K562 (cell line): ENCODE measurements around the gene ANKMY2.

Source experiments
- BRD4 ChIP-seq: fragments of 200-600 bp; sonication (generic); IDR thresholded peaks from 2 replicates; pipeline ENCODE4 v1.6.1; 2017; ENCODE audit warnings: inconsistent platforms
- CEBPB ChIP-seq: fragments of 450-650 bp; IDR thresholded peaks from 2 replicates; pipeline ENCODE4 v1.6.1; 2016; ENCODE audit warnings: missing genetic modification characterization, missing compliant biosample characterization
- DACH1 ChIP-seq: fragments of 450-650 bp; IDR thresholded peaks from 2 replicates; pipeline ENCODE4 v1.6.1; 2018; ENCODE audit not compliant: partially characterized antibody
- DIDO1 ChIP-seq: fragments of 450-650 bp; IDR thresholded peaks from 2 replicates; pipeline ENCODE4 v1.6.1; 2016; ENCODE audit warnings: low read depth, missing biosample characterization, missing genetic modification characterization
- EZH2 ChIP-seq: IDR thresholded peaks from 2 replicates; pipeline ENCODE4 v1.6.1; 2012; ENCODE audit warnings: low read depth, mild to moderate bottlenecking, inconsistent platforms, low read length, borderline replicate concordance
- MYNN ChIP-seq, 2 experiments: sonication (generic); formaldehyde crosslinking in 1 of 2; IDR thresholded peaks; 2 replicates each; pipeline versions ENCODE4 v1.5.0 to v1.6.1; 2016 to 2020; ENCODE audit warnings: antibody characterized with exemption in 1 of 2, missing genetic modification reagents in 1 of 2
- NR3C1 ChIP-seq: sonication (generic); formaldehyde crosslinking; IDR thresholded peaks from 2 replicates; pipeline ENCODE4 v1.8.1; 2022; ENCODE audit warnings: missing genetic modification reagents
- POLR2A ChIP-seq: fragments of 450-650 bp; conservative IDR thresholded peaks from 2 replicates; pipeline ENCODE4 v1.6.1; 2016
- POLR2AphosphoS5 ChIP-seq: IDR thresholded peaks from 2 replicates; pipeline ENCODE4 v1.6.1; 2011; ENCODE audit warnings: mild to moderate bottlenecking, low read depth, low read length, moderate library complexity; ENCODE audit not compliant: control insufficient read depth, insufficient read depth
- SMARCA5 ChIP-seq: fragments of 450-650 bp; IDR thresholded peaks from 2 replicates; pipeline ENCODE4 v1.6.1; 2016
- SRSF1 ChIP-seq: fragments of 200-400 bp; formaldehyde crosslinking; IDR thresholded peaks from 2 replicates; pipeline ENCODE4 v1.6.1; 2017; ENCODE audit warnings: mild to moderate bottlenecking, low read depth, low read length, moderate library complexity
- TF ChIP-seq, protein P1 (sequence below), 3 experiments: IDR thresholded peaks in 2 of 3; conservative IDR thresholded peaks in 1 of 3; 2 replicates each; pipeline ENCODE4 v1.5.1; 2011 to 2012; ENCODE audit warnings: low read length in 3 of 3, mild to moderate bottlenecking in 3 of 3, control low read depth in 2 of 3, improper control_type of control experiment in 1 of 3, inconsistent platforms in 1 of 3, low read depth in 1 of 3, mixed read lengths in 1 of 3, moderate library complexity in 1 of 3; ENCODE audit not compliant: insufficient read depth in 2 of 3
- TF ChIP-seq, protein P2 (sequence below): fragments of 450-650 bp; IDR thresholded peaks from 2 replicates; pipeline ENCODE4 v1.6.1; 2018; ENCODE audit warnings: mild to moderate bottlenecking, low read depth; ENCODE audit not compliant: partially characterized antibody

DNA sequence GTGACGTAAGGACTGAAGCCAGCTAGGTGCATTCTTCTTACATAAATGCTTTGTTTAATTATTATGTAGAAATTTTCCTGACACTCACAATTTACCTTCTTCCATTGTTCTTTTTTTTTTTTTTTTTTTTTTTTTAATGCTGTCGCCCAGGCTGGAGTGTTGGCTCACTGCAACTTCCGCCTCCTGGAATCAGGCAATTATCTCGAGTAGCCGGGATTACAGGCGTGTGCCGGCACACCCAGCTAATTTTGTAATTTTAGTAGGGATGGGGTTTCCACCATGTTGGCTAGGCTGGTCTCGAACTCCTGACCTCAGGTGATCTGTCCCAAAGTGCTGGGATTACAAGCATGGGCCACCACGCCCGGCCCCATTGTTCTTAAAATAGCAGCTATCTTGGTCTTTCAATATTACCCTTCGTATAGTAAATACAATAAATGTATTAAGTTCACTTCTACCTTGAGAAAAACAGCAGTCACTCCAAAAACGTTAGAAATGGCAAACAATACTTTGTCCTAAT, 32.5 kb upstream of the ANKMY2 start:
- TF ChIP-seq DACH1 (no peak), POLR2AphosphoS5 (no peak), BRD4 (no peak), CEBPB (tag) (no peak), NR3C1 (no peak), SMARCA5 (no peak), POLR2A (no peak), MYNN (IDR thresholded peaks at IDR 0.05) (no peak), MYNN (CRISPR knock-in tag; IDR thresholded peaks at IDR 0.05) (no peak), SRSF1 (no peak), EZH2 (no peak), DIDO1 (tag) (no peak)
- TF ChIP-seq, protein P1, sequence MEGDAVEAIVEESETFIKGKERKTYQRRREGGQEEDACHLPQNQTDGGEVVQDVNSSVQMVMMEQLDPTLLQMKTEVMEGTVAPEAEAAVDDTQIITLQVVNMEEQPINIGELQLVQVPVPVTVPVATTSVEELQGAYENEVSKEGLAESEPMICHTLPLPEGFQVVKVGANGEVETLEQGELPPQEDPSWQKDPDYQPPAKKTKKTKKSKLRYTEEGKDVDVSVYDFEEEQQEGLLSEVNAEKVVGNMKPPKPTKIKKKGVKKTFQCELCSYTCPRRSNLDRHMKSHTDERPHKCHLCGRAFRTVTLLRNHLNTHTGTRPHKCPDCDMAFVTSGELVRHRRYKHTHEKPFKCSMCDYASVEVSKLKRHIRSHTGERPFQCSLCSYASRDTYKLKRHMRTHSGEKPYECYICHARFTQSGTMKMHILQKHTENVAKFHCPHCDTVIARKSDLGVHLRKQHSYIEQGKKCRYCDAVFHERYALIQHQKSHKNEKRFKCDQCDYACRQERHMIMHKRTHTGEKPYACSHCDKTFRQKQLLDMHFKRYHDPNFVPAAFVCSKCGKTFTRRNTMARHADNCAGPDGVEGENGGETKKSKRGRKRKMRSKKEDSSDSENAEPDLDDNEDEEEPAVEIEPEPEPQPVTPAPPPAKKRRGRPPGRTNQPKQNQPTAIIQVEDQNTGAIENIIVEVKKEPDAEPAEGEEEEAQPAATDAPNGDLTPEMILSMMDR (IDR thresholded peaks at IDR 0.05 in 2 of 3, conservative IDR thresholded peaks at IDR 0.05 in 1 of 3; ENCODE audit: insufficient read depth in 2 of 3, low read depth in 1 of 3, low read length in 3 of 3): no peak
- TF ChIP-seq, protein P2, sequence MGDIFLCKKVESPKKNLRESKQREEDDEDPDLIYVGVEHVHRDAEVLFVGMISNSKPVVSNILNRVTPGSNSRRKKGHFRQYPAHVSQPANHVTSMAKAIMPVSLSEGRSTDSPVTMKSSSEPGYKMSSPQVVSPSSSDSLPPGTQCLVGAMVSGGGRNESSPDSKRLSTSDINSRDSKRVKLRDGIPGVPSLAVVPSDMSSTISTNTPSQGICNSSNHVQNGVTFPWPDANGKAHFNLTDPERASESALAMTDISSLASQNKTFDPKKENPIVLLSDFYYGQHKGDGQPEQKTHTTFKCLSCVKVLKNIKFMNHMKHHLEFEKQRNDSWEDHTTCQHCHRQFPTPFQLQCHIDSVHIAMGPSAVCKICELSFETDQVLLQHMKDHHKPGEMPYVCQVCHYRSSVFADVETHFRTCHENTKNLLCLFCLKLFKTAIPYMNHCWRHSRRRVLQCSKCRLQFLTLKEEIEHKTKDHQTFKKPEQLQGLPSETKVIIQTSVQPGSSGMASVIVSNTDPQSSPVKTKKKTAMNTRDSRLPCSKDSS: no peak
